Endothelial cell of hepatic sinusoid (primary cell): ENCODE data around the gene TANK.
"Not testable (repeated sequence)": the region's sequence is repeated elsewhere in the genome, so short reads cannot be mapped to it uniquely, and the experiment has no call there.

Experiments used
- in situ Hi-C: cut with HindIII; loops from 2 replicates; pipeline ENCODE4 v1.10.0; 2017; ENCODE audit warnings: low sequenced_read_pairs

TANK gene

GRCh38 chr2:161160226-161161073 lies at the start of gene TANK:
TANK (plus strand) TSS chr2:161160428; CDS start chr2:161179663, 19,235 bp downstream.
- in situ Hi-C loops = no loop called here

GRCh38 chr2:161111531-161111930 lies 48.7 kb upstream of the TANK start:
- in situ Hi-C loops = no loop called here

- in situ Hi-C loops = no loop called here
These were observed 47.3 kb upstream of the TANK start for GRCh38 chr2:161112908-161113307.

GRCh38 chr2:161113693-161114575 lies 46.3 kb upstream of the TANK start:
- in situ Hi-C loops = no loop called here

GRCh38 chr2:161115205-161115604 lies 45.0 kb upstream of the TANK start:
- in situ Hi-C loops = no loop called here

GRCh38 chr2:161115605-161116380 lies 44.4 kb upstream of the TANK start:
- in situ Hi-C loops = no loop called here

- in situ Hi-C loops = no loop called here
These were observed 43.7 kb upstream of the TANK start for GRCh38 chr2:161116509-161116908.

GRCh38 chr2:161117506-161117905 lies 42.7 kb upstream of the TANK start:
- in situ Hi-C loops = no loop called here

GRCh38 chr2:161118722-161119121 lies 41.5 kb upstream of the TANK start:
- in situ Hi-C loops = no loop called here

- in situ Hi-C loops = no loop called here
These were observed 40.7 kb upstream of the TANK start for GRCh38 chr2:161119483-161119882.

GRCh38 chr2:161120775-161121174 lies 39.5 kb upstream of the TANK start:
- in situ Hi-C loops = no loop called here

GRCh38 chr2:161121622-161122021 lies 38.6 kb upstream of the TANK start:
- in situ Hi-C loops = no loop called here

GRCh38 chr2:161122772-161123530 lies 37.3 kb upstream of the TANK start:
- in situ Hi-C loops = no loop called here

- in situ Hi-C loops = no loop called here
These were observed 36.6 kb upstream of the TANK start for GRCh38 chr2:161123531-161124030.

GRCh38 chr2:161124201-161124600 lies 36.0 kb upstream of the TANK start:
- in situ Hi-C loops = no loop called here

GRCh38 chr2:161128885-161129284 lies 31.3 kb upstream of the TANK start:
- in situ Hi-C loops = no loop called here

- in situ Hi-C loops = no loop called here
These were observed 29.9 kb upstream of the TANK start for GRCh38 chr2:161130354-161130753.

GRCh38 chr2:161131074-161131680 lies 29.1 kb upstream of the TANK start:
- in situ Hi-C loops = no loop called here

- in situ Hi-C loops = no loop called here
These were observed 28.4 kb upstream of the TANK start for GRCh38 chr2:161131804-161132203.

GRCh38 chr2:161132384-161132783 lies 27.8 kb upstream of the TANK start:
- in situ Hi-C loops = not testable (repeated sequence)
